DMS 273 (cell line): ENCODE data around the gene CEACAM5.

Experiments used
- DNase-seq: peaks from one replicate; lab custom pipeline; 2025; ENCODE audit not compliant: unreplicated experiment; lab: John Stamatoyannopoulos, UW

CEACAM5 gene

DNA sequence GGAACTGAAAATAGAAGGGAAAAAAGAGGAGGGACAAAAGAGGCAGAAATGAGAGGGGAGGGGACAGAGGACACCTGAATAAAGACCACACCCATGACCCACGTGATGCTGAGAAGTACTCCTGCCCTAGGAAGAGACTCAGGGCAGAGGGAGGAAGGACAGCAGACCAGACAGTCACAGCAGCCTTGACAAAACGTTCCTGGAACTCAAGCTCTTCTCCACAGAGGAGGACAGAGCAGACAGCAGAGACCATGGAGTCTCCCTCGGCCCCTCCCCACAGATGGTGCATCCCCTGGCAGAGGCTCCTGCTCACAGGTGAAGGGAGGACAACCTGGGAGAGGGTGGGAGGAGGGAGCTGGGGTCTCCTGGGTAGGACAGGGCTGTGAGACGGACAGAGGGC, at the start of gene CEACAM5:
TSS of gene CEACAM5 (plus strand) at position 146 of the 400 bp plus-strand sequence. CDS start at position 252, 106 bp downstream.
- DNase-seq: no peak

DNA sequence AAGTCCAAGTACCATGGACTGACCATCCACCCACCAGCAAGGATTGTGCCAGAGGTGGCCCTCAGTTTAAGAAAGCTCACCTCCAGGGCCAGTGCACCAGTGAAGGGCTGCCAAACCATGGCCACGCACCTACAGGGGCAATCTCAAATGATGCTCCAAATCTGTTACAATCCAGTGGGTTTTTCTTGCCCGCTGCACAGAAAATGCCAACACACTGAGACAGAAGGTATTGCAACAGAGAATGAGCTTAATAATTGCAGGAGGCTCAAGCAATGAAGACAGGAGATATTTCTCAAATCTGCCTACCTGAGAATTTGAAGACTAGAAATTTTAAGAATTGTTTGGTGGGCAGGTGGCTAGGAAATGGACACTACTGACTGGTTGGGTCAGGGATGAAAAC, 42.4 kb upstream of the CEACAM5 start:
- DNase-seq: no peak

DNA sequence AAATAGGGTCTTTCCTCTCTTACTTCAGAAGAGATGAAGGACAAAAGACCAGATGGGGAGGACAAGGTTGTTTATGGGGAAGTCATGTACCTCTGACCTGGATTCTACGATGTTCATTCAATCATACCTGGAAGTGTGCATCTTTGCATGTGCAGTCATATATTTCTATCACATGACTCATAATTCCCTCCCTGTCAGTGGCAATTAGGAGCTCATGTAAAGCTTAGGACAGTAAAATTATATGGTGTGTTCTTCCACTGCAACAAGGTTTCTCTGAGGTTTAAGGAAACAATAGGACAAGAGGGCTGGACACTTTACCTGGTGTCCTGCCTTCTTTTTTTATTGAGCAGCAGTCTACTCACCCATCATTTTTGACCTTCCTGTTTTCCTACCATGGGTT, 40.1 kb upstream of the CEACAM5 start:
- no peak for DNase-seq

DNA sequence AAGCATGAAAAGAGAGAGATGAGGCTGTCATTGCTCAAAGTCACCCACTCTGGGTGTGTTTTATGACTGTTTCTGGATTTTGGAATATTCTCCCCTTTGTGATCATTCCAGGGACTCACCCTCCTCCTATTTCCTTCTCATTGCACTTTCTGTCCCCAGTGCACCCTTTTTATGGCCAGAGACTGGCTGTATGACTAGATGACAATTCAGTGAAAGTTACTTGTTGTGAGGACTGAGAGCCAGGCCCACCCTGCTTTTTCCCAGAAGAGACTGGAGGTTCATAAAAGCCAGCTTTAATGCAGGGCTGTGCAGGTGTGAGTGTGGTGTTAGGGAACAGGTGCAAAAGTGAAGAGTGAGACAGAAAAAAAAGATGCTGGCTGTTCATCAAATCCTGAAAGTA, 37.7 kb upstream of the CEACAM5 start:
- no peak for DNase-seq

DNA sequence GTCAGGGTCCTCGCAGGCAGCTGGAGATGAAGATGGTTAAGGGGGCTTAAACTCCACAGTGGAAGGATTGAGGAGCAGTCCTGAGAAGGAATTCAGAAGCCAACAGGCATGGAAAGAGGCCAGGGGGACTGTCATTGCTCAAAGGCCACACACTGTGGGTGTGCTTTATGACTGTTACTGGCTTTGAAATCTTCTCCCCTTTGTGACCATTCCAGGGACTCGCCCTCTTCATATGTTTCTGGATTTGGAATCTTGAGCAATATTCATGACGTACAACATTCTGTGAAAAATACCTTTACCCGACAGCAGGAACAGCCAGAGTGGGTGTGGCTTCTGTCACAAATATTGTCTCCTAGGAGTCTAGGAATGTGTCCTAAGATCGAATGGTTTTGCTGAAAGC, 36.9 kb upstream of the CEACAM5 start:
- no peak for DNase-seq

DNA sequence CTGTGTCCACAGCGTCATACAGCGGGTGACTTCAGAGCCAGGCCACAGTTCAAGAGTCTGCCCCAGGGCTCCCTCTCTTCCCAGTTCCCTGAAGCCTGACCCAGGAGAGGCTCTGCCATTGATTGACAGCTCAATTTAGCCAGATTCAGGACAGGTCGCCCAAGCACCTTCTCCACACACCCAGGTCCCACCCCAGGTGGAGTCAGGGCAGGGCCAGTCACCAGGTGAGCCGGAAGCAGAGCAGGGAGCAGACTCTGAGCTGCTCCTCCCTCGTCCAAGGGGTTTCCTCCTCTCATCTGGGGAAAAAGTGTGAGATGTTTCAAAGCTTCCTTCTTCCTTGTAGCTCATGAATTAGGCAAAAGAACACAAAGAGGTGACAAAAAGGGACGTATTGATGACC, 26.0 kb upstream of the CEACAM5 start:
- no peak for DNase-seq

DNA sequence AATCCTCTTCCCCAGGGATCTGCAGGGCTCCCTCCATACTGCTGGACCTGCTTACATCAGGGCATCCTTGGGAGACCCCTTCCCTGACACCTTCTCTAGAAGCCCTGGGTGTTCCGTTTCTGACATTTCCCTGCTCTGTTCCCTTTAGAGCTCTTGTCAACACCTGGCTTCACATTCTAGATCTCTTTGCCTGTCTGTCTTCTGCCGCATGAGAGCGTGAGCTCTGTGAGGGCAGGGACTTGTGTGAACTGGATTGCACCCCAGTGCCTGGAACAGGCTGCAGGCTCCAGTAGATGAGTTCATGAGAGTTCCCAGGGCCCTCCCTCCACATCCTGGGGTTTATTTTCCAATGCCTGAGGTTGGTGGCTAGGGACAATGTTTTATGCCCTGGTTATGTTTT, 21.0 kb upstream of the CEACAM5 start:
- DNase-seq: no peak

DNA sequence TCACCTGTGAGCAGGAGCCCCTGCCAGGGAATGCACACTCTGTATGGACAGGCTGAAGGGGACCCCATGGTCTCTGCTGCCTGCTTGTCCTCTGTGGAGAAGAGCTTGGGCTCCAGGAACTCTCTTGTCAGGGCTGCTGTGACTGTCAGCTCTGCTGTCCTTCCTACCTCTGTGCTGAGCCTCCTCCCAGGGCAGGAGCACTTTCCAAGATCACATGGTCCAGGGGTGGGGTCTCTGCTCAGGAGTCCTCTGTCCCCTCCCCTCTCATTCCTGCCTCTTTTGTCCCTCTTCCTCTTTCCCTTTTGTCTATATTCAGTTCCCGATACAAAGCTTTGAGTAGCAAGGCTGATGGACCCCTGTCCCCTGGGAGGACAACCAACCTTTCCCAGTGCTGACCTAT, 20.3 kb upstream of the CEACAM5 start, which contains the start of gene CEACAM7:
TSS of gene CEACAM7 (minus strand) at position 173 of the 400 bp plus-strand sequence. CDS start at position 68, 105 bp downstream.
- DNase-seq: no peak

DNA sequence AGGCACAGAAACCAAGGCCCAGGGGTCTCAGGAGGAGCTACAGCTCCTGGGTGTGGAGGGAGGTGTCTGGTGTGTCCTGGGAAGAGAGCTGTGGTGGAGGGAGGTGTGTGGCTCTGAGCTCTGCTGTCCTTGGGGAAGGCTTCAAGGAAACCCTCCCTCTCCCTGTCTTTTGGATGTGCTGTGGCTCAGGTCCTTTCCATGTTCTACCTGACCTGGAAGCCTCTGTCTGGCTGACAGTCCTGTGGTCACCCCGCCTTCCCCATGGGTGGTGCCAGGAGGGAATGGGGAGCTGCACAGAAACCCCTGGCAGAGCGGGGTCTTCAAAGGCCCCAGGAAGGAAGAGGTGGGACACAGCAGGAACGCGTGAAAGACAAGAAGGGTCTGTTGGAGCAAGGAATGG, 19.7 kb upstream of the CEACAM5 start:
- no peak for DNase-seq

DNA sequence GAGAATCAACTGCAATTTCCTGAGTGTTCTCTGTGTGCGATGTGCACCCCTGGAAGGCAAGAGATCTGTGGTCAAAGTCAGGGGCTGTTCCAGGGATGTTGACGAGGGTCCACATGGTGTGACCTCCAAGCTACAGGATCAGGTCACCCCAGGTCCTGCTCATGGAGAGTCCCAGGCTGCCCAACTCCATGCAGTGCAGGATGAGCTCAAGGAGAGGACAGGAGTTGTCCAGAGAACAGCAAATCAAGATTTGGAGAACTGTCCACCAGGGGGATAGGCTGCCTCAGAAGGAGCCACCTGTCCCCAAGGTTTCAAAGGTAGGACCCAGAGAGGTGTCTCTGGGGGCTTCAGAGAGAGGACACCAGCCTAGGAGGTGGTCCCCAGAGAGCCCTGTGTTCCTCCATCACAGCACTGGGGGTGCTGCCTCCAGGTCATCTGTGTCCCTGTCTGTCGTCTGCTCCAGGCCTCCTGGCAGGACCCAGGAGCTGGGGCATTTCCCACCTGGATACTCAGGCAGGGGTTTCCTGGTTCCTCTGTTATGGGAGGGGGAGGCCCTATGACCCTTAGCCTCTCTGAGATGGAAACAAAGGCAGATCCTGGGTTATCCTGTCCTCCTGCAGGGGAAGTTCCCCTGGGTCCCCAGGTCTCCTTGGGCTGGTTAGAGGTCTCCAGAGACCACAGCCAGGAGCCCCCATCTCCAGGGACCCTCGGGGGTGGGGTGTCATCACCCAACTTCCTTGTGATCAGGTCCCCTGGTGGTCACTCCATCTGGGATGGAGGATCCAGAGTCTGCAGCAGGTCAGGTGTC, 18.2 kb upstream of the CEACAM5 start:
- DNase-seq: no peak

DNA sequence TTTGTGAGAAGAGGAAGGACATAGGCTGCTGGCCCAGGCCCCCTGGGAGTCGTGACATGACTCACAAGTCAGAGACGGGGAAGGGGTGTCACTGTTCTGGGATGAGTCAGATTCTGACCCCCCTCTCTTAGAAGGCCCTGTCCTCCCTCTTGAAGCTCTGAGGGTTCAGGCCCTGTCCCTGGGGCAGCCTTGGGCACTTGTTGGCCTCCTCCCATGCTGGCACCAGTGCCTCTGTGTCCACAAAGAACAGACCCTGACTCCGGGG, 17.7 kb upstream of the CEACAM5 start:
- no peak for DNase-seq

DNA sequence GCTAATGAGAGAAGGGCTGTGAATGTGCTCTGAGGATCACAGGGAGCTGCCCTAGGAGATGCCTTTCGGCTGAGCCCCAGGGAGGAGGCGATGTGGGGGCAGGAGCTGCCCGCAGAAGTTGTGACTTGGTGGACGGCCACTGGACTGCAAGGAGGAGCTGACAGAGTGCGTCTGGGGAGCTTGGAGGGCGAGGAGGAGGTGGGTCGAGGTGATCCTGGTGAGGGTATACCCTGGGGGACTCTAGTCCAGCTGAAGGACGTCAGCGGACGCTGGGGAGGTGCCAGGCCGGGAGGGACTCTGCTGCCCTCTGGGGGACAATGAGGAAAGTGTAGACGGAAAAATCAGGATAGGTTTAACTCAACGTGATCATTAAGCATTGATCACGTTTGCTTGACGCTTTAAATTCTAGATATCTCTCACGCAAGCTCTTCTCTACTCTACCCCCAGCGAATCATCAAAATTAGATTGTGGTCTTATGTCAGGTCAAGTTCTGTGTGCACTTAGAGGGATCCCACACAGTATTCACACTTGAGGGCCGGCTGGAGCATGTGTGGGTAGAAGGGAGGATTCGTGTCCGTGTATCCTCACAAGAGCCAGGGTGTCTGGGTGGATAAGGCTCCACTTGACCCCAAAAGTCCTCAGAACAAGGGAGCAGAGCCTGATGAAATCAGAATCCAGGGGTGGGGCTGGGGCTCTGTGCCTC, 17.0 kb upstream of the CEACAM5 start:
- DNase-seq: peak; percentile 37

DNA sequence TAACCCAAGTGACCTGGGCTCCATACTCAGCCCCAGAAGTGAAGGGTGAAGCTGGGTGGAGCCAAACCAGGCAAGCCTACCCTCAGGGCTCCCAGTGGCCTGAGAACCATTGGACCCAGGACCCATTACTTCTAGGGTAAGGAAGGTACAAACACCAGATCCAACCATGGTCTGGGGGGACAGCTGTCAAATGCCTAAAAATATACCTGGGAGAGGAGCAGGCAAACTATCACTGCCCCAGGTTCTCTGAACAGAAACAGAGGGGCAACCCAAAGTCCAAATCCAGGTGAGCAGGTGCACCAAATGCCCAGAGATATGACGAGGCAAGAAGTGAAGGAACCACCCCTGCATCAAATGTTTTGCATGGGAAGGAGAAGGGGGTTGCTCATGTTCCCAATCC, 14.2 kb upstream of the CEACAM5 start:
- no peak for DNase-seq

DNA sequence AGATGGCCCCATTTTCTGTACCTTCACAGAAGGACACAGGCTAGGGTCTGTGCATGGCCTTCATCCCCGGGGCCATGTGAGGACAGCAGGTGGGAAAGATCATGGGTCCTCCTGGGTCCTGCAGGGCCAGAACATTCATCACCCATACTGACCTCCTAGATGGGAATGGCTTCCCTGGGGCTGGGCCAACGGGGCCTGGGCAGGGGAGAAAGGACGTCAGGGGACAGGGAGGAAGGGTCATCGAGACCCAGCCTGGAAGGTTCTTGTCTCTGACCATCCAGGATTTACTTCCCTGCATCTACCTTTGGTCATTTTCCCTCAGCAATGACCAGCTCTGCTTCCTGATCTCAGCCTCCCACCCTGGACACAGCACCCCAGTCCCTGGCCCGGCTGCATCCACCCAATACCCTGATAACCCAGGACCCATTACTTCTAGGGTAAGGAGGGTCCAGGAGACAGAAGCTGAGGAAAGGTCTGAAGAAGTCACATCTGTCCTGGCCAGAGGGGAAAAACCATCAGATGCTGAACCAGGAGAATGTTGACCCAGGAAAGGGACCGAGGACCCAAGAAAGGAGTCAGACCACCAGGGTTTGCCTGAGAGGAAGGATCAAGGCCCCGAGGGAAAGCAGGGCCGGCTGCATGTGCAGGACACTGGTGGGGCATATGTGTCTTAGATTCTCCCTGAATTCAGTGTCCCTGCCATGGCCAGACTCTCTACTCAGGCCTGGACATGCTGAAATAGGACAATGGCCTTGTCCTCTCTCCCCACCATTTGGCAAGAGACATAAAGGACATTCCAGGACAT, 13.4 kb upstream of the CEACAM5 start:
- no peak for DNase-seq

DNA sequence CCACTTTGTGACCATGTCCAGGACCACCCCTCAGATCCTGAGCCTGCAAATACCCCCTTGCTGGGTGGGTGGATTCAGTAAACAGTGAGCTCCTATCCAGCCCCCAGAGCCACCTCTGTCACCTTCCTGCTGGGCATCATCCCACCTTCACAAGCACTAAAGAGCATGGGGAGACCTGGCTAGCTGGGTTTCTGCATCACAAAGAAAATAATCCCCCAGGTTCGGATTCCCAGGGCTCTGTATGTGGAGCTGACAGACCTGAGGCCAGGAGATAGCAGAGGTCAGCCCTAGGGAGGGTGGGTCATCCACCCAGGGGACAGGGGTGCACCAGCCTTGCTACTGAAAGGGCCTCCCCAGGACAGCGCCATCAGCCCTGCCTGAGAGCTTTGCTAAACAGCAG, 12.7 kb upstream of the CEACAM5 start:
- DNase-seq: no peak

DNA sequence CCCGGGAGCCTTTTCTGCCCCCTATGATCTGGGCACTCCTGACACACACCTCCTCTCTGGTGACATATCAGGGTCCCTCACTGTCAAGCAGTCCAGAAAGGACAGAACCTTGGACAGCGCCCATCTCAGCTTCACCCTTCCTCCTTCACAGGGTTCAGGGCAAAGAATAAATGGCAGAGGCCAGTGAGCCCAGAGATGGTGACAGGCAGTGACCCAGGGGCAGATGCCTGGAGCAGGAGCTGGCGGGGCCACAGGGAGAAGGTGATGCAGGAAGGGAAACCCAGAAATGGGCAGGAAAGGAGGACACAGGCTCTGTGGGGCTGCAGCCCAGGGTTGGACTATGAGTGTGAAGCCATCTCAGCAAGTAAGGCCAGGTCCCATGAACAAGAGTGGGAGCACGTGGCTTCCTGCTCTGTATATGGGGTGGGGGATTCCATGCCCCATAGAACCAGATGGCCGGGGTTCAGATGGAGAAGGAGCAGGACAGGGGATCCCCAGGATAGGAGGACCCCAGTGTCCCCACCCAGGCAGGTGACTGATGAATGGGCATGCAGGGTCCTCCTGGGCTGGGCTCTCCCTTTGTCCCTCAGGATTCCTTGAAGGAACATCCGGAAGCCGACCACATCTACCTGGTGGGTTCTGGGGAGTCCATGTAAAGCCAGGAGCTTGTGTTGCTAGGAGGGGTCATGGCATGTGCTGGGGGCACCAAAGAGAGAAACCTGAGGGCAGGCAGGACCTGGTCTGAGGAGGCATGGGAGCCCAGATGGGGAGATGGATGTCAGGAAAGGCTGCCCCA, 11.8 kb upstream of the CEACAM5 start:
- DNase-seq: no peak

DNA sequence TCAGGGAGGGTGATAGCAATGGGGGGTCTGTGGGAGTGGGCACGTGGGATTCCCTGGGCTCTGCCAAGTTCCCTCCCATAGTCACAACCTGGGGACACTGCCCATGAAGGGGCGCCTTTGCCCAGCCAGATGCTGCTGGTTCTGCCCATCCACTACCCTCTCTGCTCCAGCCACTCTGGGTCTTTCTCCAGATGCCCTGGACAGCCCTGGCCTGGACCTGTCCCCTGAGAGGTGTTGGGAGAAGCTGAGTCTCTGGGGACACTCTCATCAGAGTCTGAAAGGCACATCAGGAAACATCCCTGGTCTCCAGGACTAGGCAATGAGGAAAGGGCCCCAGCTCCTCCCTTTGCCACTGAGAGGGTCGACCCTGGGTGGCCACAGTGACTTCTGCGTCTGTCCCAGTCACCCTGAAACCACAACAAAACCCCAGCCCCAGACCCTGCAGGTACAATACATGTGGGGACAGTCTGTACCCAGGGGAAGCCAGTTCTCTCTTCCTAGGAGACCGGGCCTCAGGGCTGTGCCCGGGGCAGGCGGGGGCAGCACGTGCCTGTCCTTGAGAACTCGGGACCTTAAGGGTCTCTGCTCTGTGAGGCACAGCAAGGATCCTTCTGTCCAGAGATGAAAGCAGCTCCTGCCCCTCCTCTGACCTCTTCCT, 11.1 kb upstream of the CEACAM5 start:
- DNase-seq: no peak

DNA sequence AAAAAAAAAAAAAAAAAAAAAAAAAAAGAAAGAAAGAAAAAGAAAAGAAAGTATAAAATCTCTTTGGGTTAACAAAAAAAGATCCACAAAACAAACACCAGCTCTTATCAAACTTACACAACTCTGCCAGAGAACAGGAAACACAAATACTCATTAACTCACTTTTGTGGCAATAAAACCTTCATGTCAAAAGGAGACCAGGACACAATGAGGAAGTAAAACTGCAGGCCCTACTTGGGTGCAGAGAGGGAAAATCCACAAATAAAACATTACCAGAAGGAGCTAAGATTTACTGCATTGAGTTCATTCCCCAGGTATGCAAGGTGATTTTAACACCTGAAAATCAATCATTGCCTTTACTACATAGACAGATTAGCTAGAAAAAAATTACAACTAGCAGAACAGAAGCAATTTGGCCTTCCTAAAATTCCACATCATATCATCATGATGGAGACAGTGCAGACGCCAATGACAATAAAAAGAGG, 9.6 kb upstream of the CEACAM5 start:
- DNase-seq: no peak

DNA sequence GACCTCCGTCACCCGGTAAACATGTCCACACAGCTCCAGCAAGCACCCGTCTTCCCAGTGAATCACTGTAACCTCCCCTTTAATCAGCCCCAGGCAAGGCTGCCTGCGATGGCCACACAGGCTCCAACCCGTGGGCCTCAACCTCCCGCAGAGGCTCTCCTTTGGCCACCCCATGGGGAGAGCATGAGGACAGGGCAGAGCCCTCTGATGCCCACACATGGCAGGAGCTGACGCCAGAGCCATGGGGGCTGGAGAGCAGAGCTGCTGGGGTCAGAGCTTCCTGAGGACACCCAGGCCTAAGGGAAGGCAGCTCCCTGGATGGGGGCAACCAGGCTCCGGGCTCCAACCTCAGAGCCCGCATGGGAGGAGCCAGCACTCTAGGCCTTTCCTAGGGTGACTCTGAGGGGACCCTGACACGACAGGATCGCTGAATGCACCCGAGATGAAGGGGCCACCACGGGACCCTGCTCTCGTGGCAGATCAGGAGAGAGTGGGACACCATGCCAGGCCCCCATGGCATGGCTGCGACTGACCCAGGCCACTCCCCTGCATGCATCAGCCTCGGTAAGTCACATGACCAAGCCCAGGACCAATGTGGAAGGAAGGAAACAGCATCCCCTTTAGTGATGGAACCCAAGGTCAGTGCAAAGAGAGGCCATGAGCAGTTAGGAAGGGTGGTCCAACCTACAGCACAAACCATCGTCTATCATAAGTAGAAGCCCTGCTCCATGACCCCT, 9.0 kb upstream of the CEACAM5 start:
- DNase-seq: no peak

DNA sequence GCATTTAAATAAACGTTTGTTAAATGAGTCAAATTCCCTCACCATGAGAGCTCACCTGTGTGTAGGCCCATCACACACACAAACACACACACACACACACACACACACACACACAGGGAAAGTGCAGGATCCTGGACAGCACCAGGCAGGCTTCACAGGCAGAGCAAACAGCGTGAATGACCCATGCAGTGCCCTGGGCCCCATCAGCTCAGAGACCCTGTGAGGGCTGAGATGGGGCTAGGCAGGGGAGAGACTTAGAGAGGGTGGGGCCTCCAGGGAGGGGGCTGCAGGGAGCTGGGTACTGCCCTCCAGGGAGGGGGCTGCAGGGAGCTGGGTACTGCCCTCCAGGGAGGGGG, 8.5 kb upstream of the CEACAM5 start:
- DNase-seq: no peak
